GM19328 (cell line): ENCODE measurements around the gene RELL2.
"Not testable (repeated sequence)": the region's sequence is repeated elsewhere in the genome, so short reads cannot be mapped to it uniquely, and the experiment has no call there.

ENCODE experiments used
- ATAC-seq: cut with Tn5 transposase; IDR thresholded peaks from one replicate; pipeline ENCODE4 v1.9.1; 2021; ENCODE audit warnings: mild to moderate bottlenecking, moderate library complexity; ENCODE audit not compliant: unreplicated experiment

RELL2 gene

GRCh38 chr5:141636413-141637122 lies at the start of gene RELL2, which contains the start of gene HDAC3:
Gene RELL2, plus strand, starts transcription at chr5:141636997. Its CDS starts 1,229 bp downstream, at chr5:141638226.
Gene HDAC3, minus strand, starts transcription at chr5:141636849. Its CDS starts 59 bp downstream, at chr5:141636790.
- ATAC-seq = peak; percentile 57

DNA sequence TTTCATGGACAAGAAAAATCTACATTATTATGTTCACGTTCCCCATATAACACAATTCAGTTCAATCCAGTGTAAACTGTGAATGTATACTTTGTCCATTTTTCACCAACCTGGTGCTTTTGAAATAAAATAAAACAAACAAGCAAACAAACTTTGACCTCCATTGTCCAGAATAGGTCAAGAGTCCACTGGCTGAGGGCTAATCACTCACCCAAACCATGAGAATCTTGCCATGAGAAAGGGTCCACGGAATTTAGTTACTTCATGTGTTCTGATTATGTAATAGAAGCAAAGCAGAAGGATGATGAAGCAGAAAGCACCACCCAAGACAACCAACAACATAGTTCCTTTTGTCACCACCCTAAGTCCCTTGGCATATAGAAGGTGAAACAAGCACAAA lies 46.7 kb upstream of the RELL2 start:
- ATAC-seq = no peak

DNA sequence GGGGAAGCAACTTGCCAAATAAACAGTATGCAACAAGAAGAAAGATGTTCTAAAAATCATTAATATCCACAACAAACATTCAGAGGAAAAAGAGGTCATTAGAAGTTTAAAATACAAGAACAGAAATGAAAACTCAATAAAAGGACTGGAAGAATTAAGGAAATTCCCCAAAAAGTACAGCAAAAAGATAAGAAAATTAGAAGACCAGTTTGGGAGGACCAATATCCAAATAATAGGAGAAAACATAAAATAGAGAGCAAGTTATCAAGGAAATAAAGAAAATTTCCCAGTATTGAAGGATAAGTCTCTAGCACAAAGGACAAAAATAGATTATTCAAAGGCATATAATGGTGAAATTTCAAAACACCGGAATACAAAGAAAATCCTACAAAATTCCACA lies 39.9 kb upstream of the RELL2 start:
- ATAC-seq = no peak

DNA sequence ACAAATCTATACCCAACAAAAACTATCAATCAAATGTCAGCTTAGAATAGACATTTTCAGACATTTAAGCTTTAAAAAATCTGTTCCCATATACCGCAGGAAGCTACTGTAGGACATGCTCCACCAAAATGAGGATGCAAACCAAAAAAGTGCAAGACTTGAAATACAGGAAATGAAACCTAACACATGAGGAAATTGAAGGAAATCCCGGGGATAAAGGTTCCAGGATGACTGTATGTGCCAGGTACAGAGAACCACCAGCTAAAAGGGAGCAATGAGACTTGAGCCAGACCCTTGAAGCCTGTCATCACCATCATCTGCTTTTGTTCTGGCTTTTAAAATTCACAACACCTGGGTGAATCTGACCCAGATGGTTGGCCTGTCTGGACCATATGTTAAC lies 39.4 kb upstream of the RELL2 start:
- ATAC-seq = no peak

DNA sequence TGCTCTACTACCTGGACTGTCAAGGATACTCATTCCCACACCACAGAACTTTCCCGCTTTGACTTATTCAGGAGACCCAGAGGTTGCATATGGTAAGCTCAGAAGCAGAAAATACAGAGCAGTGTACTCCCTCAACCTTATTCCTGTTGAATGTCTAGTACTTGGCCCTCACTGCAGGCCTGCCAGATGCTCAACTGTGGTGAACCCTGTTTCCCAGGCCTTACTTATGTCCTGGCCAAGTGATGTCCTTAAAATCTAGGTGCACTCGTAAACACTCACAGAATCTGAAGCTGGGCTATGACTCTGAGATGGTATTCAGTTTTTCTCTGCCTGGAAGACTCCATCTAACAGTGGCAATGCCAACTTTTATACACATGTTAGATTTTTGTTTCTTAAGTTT lies 39.0 kb upstream of the RELL2 start:
- ATAC-seq = no peak

- ATAC-seq = no peak
Measured at GRCh38 chr5:141598391-141599345, 38.1 kb upstream of the RELL2 start.

- ATAC-seq = no peak
Measured at GRCh38 chr5:141602606-141603005, 34.2 kb upstream of the RELL2 start.

DNA sequence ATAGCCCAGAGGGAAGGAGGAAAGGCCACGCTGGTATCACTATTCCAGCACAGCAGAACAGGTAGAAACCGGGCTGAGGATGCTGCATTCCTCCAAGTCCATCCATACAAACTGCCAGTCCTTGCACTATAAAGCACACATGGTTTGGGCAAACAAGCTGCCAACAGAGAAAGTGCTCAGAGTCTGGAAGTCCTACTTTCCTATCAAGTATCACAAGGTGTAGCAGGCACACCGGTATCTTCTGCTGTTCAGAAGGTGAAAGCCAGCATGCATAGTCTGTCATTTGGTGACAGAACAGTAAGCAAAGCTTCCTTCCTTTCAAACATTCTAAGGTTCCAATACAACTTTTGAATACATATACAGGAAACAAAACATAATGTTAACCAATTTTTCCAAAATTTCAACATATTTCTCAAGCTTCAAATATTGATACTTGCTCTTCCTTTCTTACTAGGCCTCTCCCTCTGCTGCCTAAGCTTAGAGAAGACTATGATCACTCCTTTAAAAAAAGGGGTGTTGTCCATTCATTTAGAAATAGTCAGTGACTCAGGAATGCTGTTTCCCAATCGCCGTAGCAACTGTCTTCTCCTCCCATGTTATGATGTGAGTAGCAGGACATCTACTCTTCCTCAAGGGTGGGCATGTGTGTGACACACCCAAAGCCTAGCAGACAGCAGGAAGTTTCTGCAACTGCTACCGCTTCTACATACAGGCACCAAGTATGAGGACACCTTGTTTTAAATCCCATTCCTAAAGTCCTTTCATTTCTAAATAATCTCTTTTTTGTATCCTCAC lies 32.7 kb upstream of the RELL2 start:
- ATAC-seq = no peak

DNA sequence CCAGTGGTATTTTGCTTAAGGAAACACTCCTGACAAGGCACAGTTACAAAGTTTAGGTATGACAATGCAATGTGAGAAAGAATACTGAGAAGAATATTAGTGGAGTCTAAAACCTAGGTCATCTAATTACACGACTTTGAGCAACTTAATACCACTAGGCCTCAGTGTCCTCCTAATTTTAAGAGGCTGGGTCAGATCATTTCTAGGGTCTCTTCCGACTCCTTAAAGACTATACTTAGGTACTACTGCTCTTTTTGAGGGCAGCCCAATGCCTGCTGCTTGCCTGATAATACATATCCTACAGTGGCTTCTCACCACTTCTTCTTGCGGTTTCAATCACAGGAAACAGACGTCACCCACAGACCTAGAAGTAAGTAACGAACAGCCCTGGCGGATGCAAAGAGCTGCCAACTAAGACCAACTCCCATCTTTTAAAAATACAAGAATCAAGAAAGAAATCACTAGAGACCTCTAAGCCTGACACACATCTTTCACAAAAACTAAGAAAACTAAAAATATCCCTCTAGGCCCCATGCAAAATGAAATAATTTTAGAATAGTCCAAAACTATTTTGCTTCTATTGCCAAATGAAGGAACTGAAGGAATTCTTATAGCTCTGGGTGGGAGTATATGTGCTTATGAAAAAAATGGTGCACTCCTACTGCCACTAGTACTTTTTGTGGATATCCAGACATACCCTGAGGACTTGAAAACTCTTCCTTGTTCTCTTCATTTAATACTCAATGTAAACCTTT lies 31.1 kb upstream of the RELL2 start:
- peak; percentile 94 for ATAC-seq

DNA sequence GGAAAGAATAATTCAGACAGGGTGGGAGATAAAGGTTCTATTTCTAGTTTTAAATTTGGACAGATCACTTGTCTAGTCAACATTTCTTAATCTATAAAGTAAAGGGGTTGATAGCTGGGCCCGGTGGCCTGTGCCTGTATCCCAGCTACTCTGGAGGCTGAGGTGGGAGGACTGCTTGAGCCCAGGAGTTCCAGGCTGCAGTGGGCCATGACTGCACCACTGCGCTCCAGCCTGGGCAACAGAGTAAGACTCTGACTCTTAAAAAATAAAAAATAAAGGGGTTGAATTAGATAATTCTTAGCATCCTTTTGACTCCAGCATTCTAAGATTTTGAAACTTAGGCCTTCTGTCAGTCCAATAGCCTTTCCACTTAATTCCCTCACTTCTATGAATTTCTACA lies 28.8 kb upstream of the RELL2 start:
- ATAC-seq = no peak

DNA sequence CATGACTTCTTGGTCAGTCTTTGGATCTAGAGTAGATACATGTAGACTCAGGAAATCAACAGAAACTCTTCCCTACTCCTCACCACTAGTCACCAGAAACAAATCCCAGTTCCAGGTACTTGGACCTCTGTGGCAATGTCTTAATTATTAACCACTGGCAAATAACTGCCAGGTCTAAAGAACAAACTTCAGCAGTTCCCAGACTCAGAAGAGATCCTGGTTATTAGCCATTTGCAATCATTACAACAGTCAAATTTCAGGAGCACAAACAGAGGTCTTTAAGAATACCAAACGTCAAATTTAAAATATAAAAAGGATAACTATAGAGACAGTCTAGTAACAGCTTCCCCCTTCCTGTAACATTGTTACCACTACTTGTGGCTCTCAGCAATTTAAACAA lies 28.2 kb upstream of the RELL2 start:
- ATAC-seq = no peak

DNA sequence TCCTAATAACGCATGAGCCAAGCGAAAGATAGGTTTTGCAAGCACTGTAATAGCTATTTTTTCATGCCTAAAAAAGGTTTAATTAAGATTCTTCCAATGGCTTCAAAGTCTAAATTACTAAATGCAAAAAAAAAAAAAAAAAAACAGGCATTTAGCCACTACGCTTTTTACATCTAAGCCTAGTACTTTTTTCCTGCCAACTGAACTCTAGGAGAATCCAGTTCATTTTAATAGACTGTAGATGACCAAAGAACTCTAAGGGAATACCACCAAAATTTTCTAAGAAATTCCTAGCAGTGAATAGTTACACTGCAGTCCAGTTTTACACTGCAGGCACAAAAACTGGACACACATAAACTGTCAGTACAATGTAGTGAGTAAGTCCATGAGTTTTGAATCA lies 27.8 kb upstream of the RELL2 start:
- ATAC-seq = no peak

- not testable (repeated sequence) for ATAC-seq
Measured at GRCh38 chr5:141609921-141610320, 26.9 kb upstream of the RELL2 start.

DNA sequence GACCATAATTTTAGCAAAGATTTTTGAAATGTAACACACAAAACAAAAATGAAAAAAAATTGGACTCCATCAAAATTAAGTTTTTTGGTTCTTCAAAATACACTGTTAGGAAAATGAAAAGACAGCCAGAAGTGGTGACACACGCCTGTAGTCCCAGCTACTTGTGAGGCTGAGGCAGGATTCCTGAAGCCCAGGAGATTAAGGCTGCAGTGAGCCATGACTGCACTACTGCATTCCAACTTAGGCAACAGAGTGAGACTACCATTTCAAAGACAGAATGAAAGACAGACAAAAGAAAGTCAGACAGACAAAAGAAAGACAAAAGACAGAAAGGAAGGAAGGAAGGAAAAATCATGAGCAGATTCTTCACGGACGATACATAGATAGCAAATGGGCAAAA lies 25.5 kb upstream of the RELL2 start:
- ATAC-seq = no peak

DNA sequence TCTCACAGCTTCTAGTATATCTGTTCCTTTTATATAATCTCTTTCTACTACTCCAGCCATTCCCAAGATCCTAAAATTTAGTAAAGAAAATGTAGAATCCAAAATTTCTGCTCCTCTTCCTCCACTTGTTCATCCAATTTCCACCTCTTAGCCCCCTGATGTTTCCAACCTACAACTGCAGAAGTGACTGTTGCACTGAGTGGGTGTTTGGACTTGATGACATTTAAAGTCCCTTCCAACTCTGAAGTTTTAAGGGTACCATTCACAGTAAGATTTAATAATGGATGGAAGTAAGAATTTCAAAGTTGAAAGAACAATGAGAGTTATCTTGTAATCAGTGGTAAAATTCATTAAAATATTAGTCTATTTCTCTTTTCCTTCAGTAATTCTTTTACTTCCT lies 23.5 kb upstream of the RELL2 start:
- ATAC-seq = no peak

DNA sequence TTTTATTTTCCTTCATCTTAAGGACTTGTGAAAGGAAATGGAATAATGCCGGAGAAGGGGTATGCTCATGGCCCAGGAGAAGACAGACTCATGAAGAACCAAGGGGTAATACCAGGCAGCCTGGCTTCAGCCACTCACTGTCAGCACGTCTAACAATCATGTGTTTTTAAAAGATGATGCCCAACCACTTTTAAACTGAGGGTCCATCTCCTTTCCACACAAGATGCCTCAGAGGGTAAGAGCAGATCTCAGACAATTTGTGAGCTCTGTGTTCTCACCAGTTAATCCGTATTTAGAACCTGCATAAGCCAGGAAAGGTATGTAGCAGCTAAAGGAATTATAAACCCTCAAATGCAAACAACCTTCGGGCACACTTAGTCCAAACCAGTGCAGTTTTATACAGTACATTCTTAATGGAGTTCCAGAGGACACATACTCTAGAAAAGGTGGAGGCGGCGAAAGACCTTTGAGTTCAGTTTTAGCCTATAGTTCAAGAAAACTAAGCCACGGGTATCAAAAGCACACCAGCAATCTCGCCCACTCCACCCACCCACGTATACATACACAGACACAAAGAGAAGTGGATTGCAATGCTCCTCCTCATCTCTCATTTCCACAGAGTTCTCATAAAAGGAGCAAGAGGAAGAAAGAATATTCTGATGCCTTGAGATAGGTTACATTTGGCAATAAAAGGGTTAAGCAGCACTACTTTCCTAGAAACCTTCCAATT lies 20.6 kb upstream of the RELL2 start:
- no peak for ATAC-seq

DNA sequence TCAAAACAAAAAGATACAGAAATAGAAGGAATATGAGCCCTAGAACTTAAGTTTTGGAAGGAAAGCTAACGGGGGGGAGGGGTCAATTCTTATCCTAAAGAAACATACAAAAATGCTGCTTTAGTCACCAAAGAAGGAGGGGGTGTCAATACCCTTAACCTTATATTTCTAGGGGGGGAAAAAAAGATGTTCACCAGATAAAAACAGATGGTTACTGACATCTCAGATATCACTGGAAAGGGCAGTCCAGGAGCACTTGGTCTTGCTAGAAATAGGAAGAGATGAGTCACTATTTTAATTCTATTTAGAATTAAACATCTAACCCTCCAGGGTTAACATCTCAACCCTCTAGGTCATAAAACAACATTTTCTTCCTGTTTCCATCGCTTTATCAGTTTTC lies 19.7 kb upstream of the RELL2 start:
- ATAC-seq = no peak

GRCh38 chr5:141617682-141618029 lies 19.1 kb upstream of the RELL2 start:
- no peak for ATAC-seq

- ATAC-seq = peak; percentile 21
Measured at GRCh38 chr5:141618030-141618803, 18.6 kb upstream of the RELL2 start.
